H1 (cell line): ENCODE measurements around the gene CCDC183. TPM values are rescaled to one million over a fixed set of nuclear protein-coding genes. Genes with fewer than 3 reads are reported as not detected.

ENCODE experiments used
- microRNA-seq, 2 experiments: library from miRNA; unstranded; fragments of <30 nt; microRNA quantifications; one replicate each; pipeline versions ENCODE4 to v1.2.0, GENCODE V29; 2016 to 2020; ENCODE audit warnings: borderline microRNAs expressed in 2 of 2, borderline number of aligned reads in 2 of 2, borderline replicate concordance in 1 of 2
- polyA plus RNA-seq, 7 experiments: library from polyadenylated mRNA; depleted of rRNA in 3 of 7; stranded (reverse) in 5 of 7; unstranded in 2 of 7; fragments of >200 nt in 5 of 7; fragments of 200-250 nt in 2 of 7; gene quantifications; 1 replicate in 5 of 7; 2 replicates in 1 of 7; 4 replicates in 1 of 7; pipeline versions ENCODE4 v1.2.1 to v1.2.3, GENCODE V29; 2011 to 2013; ENCODE audit warnings: missing spikeins in 2 of 7, mixed read lengths in 2 of 7
- small RNA-seq: library from polyadenylated mRNA; stranded (forward); fragments of <200 nt; extraction: miRNeasy Mini kit (QIAGEN cat#:217004); gene quantifications from one replicate; pipeline ENCODE3, GENCODE V24; 2013; ENCODE audit not compliant: insufficient read depth
- total RNA-seq: library from RNA; stranded (reverse); fragmentation: NEBNext Ultra II Directional; extraction: Animal tissue kit (Norgen Biotek cat#: 25700); gene quantifications from 2 replicates; pipeline ENCODE4 v1.2.1, GENCODE V29; 2021

The CCDC183 gene
- total and polyA plus RNA-seq, 2 of the 8 experiments (the other 6 are each of a cell fraction or from before 2014, with no cell fraction given): 0.51 to 1.6 TPM

Small RNA genes lying within 50 kb of the gene (microRNA-seq; reads per million reads assigned to microRNA genes)
- gene MIR4292: 0 reads per million in 2 experiments
- gene MIR6722: 0 reads per million in 2 experiments

Small RNA genes lying within 50 kb of the gene (small RNA-seq; reads per million reads assigned to genes)
- not detected for gene AL355987.2
- not detected for gene ATP6V1G1P3
- not detected for gene MIR4292
- not detected for gene MIR6722

Other genes starting within 250 kb of the CCDC183 start
- 37.8 and 39.8 TPM in 2 replicates for gene EGFL7, start 133.4 kb upstream of the CCDC183 start, total RNA-seq
- 53.4 and 82.5 TPM in 2 replicates for gene EGFL7, start 133.4 kb upstream of the CCDC183 start, polyA plus RNA-seq (2011; rRNA removed)
- 30.5 and 31.6 TPM in 2 replicates for gene AGPAT2, start 108.9 kb upstream of the CCDC183 start, total RNA-seq
- gene AGPAT2, start 108.9 kb upstream of the CCDC183 start, polyA plus RNA-seq (2011; rRNA removed): 37.6 and 52.1 TPM in 2 replicates
- gene DIPK1B, start 83.8 kb upstream of the CCDC183 start, total RNA-seq: 32.3 and 35.3 TPM in 2 replicates
- gene DIPK1B, start 83.8 kb upstream of the CCDC183 start, polyA plus RNA-seq (2011; rRNA removed): 64.8 and 78.8 TPM in 2 replicates
- 2.8 and 4.8 TPM in 2 replicates for gene LCN10, start 53.4 kb upstream of the CCDC183 start, total RNA-seq
- gene LCN10, start 53.4 kb upstream of the CCDC183 start, polyA plus RNA-seq (2011; rRNA removed): 2.6 and 3.5 TPM in 2 replicates
- not detected in 2 replicates for gene LCN6, start 47.8 kb upstream of the CCDC183 start, total RNA-seq
- gene LCN6, start 47.8 kb upstream of the CCDC183 start, polyA plus RNA-seq (2011; rRNA removed): not detected in 2 replicates
- gene LCN8, start 38.1 kb upstream of the CCDC183 start, total RNA-seq: not detected in 2 replicates
- gene LCN8, start 38.1 kb upstream of the CCDC183 start, polyA plus RNA-seq (2011; rRNA removed): 0.14 TPM in 1 of 2 replicates, not detected in the other
- 0.47 and 0.61 TPM in 2 replicates for gene LCN15, start 31.8 kb upstream of the CCDC183 start, total RNA-seq
- 0.08 and 0.25 TPM in 2 replicates for gene LCN15, start 31.8 kb upstream of the CCDC183 start, polyA plus RNA-seq (2011; rRNA removed)
- gene TMEM141, start 5.0 kb upstream of the CCDC183 start, total RNA-seq: 50.6 and 51.1 TPM in 2 replicates
- gene TMEM141, start 5.0 kb upstream of the CCDC183 start, polyA plus RNA-seq (2011; rRNA removed): 137 and 140 TPM in 2 replicates
- gene RABL6, start 11.6 kb downstream of the CCDC183 start, total RNA-seq: 129 and 130 TPM in 2 replicates
- gene RABL6, start 11.6 kb downstream of the CCDC183 start, polyA plus RNA-seq (2011; rRNA removed): 70.1 and 98.6 TPM in 2 replicates
- 0.86 and 0.97 TPM in 2 replicates for gene AJM1, start 46.1 kb downstream of the CCDC183 start, total RNA-seq
- gene AJM1, start 46.1 kb downstream of the CCDC183 start, polyA plus RNA-seq (2011; rRNA removed): 0.12 and 0.33 TPM in 2 replicates
- 109 and 111 TPM in 2 replicates for gene PHPT1, start 53.1 kb downstream of the CCDC183 start, total RNA-seq
- gene PHPT1, start 53.1 kb downstream of the CCDC183 start, polyA plus RNA-seq (2011; rRNA removed): 226 and 246 TPM in 2 replicates
- gene MAMDC4, start 56.0 kb downstream of the CCDC183 start, total RNA-seq: 4.5 TPM in 2 replicates
- gene MAMDC4, start 56.0 kb downstream of the CCDC183 start, polyA plus RNA-seq (2011; rRNA removed): 3.1 and 6.6 TPM in 2 replicates
- gene EDF1, start 70.0 kb downstream of the CCDC183 start, total RNA-seq: 337 and 338 TPM in 2 replicates
- 297 and 298 TPM in 2 replicates for gene EDF1, start 70.0 kb downstream of the CCDC183 start, polyA plus RNA-seq (2011; rRNA removed)
- gene TRAF2, start 90.2 kb downstream of the CCDC183 start, total RNA-seq: 50.2 and 50.5 TPM in 2 replicates
- 26.9 and 39.3 TPM in 2 replicates for gene TRAF2, start 90.2 kb downstream of the CCDC183 start, polyA plus RNA-seq (2011; rRNA removed)
- 49.0 and 49.5 TPM in 2 replicates for gene FBXW5, start 148.4 kb downstream of the CCDC183 start, total RNA-seq
- 71.0 and 93.6 TPM in 2 replicates for gene FBXW5, start 148.4 kb downstream of the CCDC183 start, polyA plus RNA-seq (2011; rRNA removed)
- gene C8G, start 148.9 kb downstream of the CCDC183 start, total RNA-seq: 0.80 TPM in 1 of 2 replicates, not detected in the other
- 0.62 and 1.8 TPM in 2 replicates for gene C8G, start 148.9 kb downstream of the CCDC183 start, polyA plus RNA-seq (2011; rRNA removed)
- 1.5 and 1.7 TPM in 2 replicates for gene LCN12, start 155.9 kb downstream of the CCDC183 start, total RNA-seq
- gene LCN12, start 155.9 kb downstream of the CCDC183 start, polyA plus RNA-seq (2011; rRNA removed): 1.1 and 2.1 TPM in 2 replicates
- 2.2 and 2.3 TPM in 2 replicates for gene PTGDS, start 181.2 kb downstream of the CCDC183 start, total RNA-seq
- 1.7 and 2.5 TPM in 2 replicates for gene PTGDS, start 181.2 kb downstream of the CCDC183 start, polyA plus RNA-seq (2011; rRNA removed)
- 0.15 TPM in 1 of 2 replicates, not detected in the other for gene LCNL1, start 186.7 kb downstream of the CCDC183 start, total RNA-seq
- gene LCNL1, start 186.7 kb downstream of the CCDC183 start, polyA plus RNA-seq (2011; rRNA removed): 0.11 and 0.35 TPM in 2 replicates
- 40.8 and 43.4 TPM in 2 replicates for gene PAXX, start 196.1 kb downstream of the CCDC183 start, total RNA-seq
- 45.9 and 56.8 TPM in 2 replicates for gene PAXX, start 196.1 kb downstream of the CCDC183 start, polyA plus RNA-seq (2011; rRNA removed)
- gene CLIC3, start 200.2 kb downstream of the CCDC183 start, total RNA-seq: not detected in 2 replicates
- gene CLIC3, start 200.2 kb downstream of the CCDC183 start, polyA plus RNA-seq (2011; rRNA removed): 0.12 and 0.33 TPM in 2 replicates
- gene ABCA2, start 231.9 kb downstream of the CCDC183 start, total RNA-seq: 12.5 and 15.2 TPM in 2 replicates
- 14.3 and 21.9 TPM in 2 replicates for gene ABCA2, start 231.9 kb downstream of the CCDC183 start, polyA plus RNA-seq (2011; rRNA removed)
- not detected in 2 replicates for gene FUT7, start 235.8 kb downstream of the CCDC183 start, total RNA-seq
- not detected in 2 replicates for gene FUT7, start 235.8 kb downstream of the CCDC183 start, polyA plus RNA-seq (2011; rRNA removed)
- 41.9 and 44.1 TPM in 2 replicates for gene NPDC1, start 249.8 kb downstream of the CCDC183 start, total RNA-seq
- 26.2 and 43.6 TPM in 2 replicates for gene NPDC1, start 249.8 kb downstream of the CCDC183 start, polyA plus RNA-seq (2011; rRNA removed)